T-helper 1 cell (primary cell): ENCODE data around the gene MAPK7.

Source experiments
- DNase-seq, 5 donors: peaks; one replicate each; pipeline ENCODE4 v3.0.0-alpha.2; 2012 to 2020
- total RNA-seq, 4 donors: gene quantifications; one replicate each; lab custom pipeline; 2026; lab: John Stamatoyannopoulos, UW

The MAPK7 gene
- 9.0 to 15.7 (median 11.8) reads per million in 4 donors for total RNA-seq

DNA sequence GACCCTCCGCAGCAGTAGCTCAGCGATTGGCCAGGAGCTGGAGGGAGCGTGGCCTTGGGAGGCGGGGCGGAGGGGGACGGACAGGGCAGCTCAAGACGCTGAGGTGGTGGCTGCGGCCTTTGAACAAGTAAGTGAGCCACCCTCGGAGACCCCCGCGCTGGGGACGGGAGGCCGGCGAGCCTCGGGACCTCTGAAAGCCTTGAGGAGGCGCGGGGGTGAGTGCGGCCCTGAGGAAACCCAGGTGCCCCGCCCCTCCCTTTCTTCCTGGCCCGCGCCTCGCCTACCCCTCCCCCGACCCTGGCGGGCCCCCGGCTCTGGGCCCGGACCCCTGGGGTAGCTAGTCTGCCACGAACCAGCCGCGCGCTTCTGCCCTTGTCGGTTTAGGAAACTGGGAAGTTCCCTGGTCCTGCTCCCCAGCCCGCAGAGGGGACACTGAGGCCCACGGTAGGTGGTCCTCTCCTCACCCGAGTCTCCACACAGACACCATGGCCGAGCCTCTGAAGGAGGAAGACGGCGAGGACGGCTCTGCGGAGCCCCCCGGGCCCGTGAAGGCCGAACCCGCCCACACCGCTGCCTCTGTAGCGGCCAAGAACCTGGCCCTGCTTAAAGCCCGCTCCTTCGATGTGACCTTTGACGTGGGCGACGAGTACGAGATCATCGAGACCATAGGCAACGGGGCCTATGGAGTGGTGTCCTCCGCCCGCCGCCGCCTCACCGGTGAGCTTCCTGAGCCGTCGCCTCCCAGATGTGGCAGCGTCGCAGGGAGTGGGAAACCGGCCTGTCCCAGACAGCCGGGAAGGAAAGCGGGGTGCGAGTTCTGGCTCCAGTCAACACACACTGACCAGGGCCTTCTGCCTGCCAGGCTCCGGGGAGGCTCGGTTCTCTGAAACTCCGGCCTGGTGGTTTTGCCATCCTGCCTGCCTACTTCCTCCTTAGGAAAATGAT is at the start of gene MAPK7:
TSS of gene MAPK7 (plus strand) at position 83 of the 945 bp plus-strand sequence. CDS start at position 486, 403 bp downstream.
- DNase-seq = peak in 1 of 5 donors; percentile 32

DNA sequence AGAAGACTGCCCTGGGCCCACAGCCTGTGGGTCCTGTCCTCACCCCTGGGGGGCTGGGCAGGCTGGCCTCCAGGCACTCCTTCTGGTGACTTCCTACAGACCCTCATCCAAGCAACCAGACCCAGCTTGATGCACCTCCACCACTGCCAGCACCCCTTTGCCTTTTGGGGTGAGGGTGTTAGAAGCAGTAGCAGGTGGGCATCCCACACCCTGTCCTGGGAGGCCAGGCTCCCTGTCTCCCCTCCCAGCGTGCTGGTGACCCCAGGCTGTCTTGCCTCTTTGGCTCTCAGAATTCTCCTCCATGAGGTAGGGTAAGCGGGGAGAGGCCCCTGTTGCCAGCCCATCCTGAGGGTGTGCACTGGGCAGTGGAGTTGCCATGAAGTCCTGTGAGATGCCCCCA is 49.2 kb upstream of the MAPK7 start:
- no peak for DNase-seq

DNA sequence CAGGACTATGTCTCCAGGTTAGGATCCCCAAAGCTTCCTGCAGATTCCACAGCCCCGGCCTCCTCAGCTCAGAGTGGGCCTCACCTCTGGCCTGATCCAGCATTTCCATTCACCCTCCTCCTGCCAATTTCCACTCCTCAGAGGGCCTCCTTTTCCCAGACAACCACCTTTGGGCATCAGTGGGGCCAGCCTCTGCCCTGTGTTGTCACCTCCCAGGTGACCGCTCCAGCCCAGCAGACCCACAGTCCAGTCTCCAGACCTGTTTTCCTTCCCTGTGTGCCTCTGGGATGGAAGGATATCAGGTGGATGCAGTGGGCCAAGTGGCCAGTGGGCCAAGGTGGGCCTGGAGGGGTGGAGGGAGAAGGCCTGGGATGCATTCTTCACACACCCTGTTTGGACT is 48.5 kb upstream of the MAPK7 start:
- DNase-seq = no peak

DNA sequence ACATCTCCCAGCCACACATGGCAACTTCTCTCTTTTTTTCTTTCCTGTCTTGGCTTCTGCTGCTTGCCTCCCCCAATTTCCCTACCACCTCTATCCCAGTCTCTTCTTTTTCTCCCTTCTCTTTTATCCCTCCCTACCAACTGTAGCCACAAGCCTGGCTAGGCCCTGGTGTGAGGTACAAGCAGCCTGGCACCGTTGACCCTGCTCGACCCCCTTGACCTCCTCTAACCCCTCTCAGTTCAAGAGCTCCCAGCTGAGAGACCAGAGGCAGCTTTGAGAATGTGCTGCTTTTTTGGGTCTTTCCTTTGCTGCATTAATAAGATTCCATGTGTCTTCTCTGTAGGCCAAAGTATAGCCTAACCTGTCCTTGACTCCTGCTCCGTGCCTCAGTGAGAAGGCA is 48.0 kb upstream of the MAPK7 start:
- DNase-seq = no peak

DNA sequence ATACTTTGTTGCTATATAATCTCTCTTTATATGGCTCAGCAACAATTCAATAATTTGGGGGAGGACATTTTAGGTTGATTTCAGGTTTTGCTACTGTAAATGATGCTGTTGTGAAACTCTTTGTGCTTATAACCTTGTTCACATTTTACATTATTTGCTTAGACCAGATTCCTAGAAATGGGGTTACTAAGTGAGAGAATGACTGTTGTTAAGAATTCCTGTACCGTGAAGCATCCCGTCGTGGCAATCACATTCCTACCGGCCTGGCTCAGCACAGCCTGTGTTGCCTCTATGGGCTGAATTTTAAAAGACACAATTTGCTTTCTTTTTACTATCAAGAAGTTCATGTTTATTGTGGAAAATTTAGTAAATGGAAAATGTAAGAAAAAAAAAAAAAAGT is 47.2 kb upstream of the MAPK7 start:
- DNase-seq = no peak

DNA sequence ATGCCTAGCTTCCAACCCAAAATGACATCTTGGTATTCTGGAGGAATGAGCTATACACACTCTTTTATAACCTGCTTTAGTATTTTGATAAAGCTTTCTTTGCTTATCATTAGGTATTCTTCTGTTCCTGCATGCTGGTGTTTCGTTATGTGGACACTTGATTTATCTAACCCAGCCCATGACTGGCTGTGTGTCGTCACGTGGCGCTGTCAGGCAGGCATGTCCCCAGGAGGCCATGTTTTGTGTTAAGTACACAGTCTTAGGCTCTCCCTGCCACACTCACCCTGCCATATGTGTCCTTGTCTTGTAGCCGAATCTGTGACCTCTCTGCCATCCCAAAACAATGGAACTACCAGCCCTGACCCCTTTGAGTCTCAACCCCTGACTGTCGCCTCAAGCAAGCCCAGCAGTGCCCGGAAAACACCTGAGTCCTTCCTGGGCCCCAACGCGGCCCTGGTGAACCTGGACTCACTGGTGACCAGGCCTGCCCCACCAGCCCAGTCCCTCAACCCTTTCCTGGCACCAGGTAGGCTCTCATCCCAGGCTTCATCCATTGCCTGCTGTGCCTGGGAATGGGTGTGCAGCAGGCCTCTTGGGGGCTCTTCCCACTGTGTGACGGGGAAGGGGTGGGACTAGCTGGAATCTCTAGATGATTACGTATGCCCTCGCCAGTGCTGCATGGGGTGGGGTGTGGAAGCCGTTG is 46.6 kb upstream of the MAPK7 start:
- DNase-seq = no peak

DNA sequence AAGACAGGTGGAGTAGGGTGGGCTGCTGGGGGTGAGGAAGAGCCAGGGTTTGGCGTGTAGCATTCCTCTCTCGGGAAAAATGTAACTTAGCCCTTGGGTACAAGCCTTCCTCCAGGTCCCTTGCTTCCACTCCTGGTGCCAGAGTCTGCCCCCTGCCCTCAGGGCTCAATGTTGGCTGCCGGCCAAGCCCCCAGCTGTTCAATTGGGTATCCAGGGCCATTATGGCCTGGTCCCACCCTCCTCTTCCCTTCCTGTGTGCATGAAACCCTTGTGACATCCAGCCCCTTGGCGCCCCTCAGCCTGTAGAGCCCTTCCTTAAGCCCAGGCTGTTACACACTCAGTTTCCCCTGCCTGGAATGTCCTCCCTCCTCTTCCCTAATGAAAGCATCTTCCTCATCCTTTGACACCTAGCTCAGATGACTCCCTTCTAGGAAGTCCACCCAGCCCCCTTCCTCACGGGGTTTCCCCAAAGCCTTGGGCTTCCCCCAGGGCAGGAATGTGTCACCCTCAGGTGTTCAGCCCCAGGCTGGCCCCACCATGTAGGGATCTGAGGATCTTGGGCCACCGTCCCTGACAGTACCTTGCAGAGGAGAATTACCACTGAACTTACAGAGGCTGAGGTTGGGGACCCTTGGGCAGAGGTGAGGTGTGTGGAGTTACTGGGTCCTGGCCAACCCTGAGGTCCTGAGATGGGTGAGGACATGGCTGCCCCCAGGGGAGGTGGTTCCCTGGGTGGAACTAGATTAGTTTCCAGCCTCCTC is 45.7 kb upstream of the MAPK7 start:
- no peak for DNase-seq

DNA sequence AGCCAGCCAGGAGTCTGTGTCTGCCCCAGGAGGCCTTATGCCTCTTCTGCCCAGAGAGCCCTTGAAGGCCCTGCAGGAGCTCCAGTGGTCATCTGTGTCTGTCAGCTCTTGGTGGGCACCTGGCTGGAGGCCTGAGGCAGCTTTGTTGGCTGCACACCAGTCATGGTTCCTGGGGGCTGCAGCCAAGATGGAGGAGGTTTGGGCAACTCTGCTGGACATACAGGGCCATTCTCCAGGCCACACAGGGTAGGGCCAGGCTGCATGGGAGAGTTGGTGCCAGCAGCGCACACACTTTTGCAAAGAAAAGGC is 45.2 kb upstream of the MAPK7 start:
- no peak for DNase-seq

DNA sequence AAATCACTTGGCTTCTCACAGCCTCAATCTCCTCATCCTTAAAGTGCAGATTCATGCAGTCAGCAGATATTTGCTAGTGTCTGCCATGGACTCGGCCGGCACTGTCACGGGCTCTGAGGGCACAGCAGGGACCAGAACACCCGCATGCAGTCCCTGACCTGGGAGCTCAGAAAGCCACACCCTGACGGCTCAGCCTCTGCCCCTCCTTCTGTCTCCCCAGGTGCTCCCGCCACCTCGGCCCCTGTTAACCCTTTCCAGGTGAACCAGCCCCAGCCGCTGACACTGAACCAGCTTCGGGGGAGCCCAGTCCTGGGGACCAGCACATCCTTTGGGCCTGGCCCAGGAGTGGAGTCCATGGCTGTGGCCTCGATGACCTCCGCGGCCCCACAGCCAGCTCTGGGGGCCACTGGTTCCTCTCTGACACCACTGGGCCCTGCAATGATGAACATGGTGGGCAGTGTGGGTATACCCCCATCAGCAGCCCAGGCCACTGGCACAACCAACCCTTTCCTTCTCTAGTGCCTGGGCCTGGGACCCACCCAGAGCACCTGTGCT is 44.5 kb upstream of the MAPK7 start:
- no peak for DNase-seq

DNA sequence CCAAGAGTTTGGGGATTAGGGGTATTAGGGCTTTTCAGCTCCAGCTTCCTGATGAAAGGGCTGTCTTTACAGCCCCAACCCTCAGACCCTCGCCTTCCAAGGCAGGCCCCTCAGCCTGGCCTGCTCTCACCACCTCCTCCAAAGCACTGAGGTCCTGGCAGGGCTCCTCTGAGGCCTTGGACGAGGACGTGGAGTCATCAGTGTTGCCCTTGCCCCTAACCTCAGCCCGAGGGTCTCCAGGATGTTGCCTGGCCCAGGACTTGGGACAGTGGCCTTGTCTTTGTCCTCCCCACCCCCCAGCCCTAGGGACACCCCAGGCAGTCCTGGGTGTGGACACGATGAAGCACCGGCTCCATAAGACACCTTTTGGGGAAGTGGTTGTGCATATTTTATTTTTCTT is 44.0 kb upstream of the MAPK7 start:
- no peak for DNase-seq

DNA sequence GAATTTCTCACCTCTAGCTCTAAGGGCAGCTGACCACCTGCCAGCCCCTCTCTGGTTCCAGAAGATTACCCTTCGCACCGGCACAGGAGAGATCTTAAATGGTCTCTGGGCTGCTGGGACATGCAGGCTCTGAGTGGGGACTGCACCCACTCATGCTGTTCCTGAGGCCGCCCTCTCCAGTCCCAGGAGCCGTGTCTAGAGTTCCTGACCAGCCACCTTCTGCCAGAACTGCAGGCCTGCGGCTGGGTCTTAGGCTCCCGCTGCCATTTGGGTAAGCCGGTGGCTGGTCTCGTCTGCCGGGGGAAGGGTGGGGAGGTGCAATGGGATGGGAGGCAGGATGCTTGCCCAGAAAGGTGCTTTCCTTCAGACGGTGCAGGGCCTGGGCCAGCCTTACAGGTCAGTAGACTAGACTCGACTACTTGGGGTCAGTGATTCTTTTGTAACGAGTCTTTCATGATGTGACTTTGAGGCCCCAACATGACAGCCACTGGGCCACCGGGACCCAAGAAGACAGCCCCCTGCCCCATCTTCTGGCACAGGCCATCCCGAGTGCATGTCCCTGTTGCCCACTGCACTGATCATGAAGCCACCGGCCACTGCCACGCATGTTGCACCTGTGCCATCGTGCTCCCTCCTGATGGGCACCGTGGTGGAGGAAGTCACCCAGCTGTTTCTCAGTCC is 42.2 kb upstream of the MAPK7 start:
- no peak for DNase-seq

DNA sequence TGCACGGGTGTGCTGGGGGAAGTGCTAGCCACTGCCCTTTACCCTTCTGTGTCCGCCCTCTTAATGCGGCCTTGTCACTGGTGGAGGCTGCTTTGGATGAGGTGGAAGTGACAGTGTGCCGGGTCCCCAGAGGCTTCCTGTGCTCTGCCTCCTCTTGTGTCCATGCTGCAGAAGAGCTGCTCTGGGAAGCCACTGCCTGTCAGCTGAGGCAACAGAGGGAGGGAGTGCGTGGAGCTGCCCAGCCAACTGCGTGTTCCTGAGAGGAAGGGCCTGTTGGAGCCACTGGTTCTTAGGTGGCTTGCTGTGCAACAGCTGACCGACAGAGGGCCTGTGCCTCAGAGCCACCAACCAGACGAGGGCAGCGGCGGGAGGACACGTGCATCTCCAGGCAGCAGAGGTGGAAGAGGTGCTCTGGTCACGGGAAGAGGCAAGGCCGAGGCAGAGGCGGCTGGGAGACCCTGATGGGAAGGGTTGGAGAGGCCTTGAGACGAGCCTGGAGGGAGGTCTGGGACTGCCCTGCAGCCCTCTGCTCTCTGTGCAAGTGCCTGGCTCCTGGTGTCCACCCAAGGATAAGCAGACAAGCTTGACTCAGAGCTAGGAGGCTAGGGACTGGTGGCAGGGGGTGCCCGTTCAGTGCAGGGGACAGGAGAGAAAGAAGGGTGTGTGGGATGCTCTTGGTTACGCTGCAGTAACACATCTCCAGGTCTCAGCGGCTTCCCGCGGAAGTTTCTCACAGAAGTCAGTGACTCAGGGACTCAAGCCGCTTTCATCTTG is 41.2 kb upstream of the MAPK7 start:
- DNase-seq = no peak

DNA sequence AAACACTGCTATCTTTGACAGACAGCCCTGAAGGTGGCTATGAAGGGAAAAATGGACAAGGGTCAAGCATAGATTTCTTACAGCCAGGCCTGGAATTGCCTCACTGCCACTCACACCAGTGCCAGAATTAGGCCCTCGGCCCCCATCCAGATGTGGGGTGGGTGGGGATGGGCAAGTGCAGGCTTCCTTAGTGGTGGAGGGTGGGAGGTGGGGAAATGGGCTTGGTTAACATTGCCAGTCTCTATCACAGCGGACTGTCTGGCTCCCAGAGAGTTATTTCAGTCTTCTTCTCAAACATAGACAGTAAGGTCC is 40.6 kb upstream of the MAPK7 start:
- DNase-seq = no peak

DNA sequence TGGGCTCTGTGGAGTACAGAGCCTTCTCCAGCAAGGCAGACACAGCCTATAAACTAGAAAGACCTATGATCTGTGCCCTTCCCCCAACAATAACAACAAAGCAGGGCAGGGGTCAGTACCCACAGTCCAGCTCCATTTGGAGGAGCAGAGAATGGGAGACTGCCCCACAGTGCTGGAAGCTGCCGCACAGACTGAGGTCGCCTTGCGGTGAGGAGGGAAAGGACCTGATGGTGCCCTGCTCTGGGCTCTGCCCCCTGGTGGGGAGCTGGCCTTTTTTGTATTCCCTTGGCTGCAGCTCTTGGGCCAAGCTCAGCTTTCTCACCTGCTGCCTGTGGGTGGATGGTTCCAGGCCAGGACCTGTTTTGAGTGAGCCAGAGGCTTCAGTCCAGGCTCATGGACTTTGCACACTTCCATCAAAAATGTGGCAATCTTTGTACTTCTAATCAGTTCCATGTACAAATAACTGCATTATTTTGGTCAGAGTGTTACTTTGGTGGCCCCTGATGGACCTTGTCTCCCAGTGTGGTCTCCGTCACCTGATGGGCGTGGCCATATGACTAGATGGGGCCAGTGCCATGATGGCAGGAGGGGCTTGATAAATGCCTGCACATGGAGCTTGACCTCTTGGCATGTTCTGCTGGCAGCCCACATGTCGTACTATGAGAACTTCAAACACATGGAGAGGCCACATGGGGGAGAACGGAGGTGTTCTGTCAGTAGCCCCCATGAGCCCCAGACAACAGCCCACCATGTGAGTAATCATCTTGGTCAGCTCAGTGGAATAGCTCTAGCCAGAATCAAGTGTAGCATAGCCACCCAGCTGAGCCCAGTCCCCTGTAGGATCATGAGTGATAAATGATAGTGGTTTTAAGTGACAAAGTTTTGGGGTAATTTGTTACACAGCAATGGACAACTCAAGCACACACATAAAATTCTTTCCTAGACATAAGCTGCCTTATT is 40.0 kb upstream of the MAPK7 start:
- peak; percentile 38 to 66 (median 54) for DNase-seq

DNA sequence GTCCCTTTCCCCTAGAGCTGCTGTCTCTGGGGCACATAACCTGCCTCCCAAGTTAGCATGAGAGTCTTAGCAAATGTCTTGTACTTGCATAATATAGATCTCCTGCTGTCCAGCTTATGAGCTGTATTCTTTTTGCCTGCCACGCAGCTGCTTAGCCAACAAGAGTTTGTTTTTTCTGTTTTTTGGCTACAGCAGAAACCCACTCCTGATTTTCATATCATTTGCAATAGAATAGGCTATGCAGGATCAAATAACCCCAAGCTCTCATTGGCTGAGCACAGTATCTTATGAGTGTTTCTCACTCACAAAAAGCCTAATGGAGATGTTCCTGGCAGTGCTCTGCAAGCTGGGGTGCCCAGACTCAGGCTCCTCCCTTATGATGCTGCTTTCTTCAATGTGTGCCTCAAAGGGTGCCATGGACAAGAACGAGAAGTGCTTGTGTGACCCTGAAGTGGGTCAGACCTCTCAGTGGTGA is 38.9 kb upstream of the MAPK7 start:
- DNase-seq = no peak

DNA sequence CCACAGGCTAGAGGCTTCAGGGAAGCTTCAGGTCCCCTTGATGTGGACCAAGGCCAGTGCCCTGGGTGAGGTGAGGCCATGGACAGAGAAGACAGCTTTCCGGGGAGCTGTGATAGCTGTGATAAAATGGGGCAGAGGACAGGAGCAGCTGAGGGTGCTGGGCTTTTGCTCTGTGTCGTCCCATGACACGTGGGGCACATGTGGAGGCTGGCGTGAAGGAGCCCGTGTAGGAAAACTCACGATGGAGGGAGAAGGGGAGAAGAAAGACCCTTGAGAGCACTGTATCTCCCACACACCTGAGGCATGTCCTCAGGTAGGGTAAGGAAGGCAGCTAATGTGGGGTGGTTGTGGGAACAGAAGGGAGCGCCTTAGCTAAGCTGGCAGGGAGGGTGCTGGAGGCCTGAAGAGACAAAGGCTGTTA is 37.1 kb upstream of the MAPK7 start:
- no peak for DNase-seq

DNA sequence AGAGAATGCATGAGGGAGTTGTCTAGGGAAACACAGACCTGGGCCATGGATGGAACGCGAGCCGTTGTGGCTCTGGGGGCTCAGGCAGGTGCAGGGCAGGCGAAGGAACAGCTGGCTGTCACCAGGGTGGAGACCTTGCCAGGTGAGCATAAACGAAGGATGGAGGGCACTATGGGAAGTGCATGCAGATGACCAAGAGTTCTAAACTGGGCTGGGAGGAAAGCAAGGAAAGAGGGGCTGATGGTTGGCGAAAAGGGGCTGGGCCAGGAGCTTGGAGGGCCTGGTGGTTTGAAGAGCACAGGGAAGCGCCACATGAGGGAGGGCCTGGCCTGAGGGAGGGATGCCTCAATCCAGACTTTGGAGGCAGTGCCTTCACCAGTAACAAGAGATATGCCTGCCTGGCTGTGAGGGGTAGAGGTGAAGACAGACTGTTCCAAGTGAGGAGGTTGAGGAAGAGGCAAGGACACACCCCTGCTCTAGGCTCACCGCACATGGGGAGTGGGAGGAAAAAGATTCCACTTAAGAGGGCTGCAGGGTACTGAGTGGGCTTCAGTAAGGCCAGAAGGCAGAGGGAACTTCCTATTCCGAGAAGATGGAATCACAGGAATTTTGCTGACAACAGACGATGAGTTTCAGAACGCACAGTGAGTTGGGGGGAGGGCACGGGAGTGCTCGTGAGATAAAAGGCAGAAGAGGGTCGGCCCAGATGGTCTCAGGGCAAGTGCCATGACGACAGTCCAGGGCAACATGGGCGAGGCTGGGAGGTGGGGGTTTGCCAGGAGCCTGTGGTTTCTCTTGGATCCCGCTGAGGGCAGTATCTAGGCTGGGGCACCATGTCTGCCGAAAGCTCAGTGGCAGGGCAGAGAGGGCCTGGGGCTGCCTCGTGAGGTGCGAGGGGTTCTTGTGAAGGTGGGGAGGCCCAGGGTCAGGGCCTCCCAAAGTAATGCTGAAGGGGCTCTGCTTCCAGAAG is 36.4 kb upstream of the MAPK7 start:
- no peak for DNase-seq

DNA sequence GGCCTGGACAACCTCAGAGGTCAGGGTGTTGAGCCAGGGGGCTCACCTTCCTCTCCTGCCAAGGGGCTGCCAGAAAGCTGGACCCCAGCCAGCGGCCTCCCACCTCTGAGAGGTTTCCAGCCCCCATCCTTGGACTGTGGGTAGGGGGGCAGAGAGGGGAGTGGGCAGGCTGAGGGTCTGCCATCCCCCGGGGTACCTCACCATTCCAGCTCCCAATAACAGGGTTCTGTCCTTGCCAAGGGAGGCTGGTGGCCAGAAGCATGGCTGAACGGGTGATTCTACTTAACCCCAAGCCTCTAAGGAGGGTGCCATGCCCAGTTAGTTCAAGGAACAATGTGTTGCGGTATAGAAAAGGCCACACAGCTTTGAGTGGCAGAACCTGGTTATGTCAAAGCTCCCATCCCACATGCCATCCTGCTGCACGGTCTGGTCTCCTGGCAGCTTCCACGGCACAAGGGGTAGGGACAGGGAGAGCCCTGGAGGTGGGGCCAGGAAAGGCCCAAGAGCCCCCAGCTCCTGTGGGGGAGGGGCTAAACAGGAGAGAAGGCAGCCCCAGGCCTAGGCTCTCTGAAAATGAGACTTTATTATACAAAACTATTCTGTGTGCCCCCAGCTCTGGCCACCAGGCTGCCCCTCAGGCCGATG is 35.6 kb upstream of the MAPK7 start:
- no peak for DNase-seq

DNA sequence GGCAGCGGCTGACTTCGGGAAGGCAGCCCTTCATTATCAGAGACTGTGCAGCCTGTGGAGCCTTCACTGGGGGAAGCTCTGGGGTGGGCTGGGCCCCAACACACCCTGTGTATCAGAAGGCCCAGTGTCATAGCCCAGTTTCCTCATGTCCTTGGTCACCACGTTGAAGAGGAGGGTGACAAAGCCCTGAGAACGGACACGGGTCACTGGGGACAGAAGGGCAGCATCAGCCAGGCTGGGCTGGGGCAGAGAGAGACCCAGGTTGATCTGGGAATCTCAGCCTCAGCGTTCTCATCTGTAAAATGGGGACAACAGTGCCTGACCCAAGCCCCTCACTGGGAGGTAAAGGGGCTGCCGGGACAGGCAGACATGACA is 35.1 kb upstream of the MAPK7 start:
- DNase-seq = no peak
